Inflammatory macrophage treated with lipopolysaccharide for 4 hours (primary cell): ENCODE results near the gene UBE2H.
"Not testable (repeated sequence)": the region's sequence is repeated elsewhere in the genome, so short reads cannot be mapped to it uniquely, and the experiment has no call there.

Experiments used
- DNase-seq: peaks from one replicate; pipeline ENCODE4 v3.0.0-alpha.2; 2020

The UBE2H gene

GRCh38 chr7:129907122-129907736, 45.5 kb downstream of the UBE2H start:
- no peak for DNase-seq

DNA sequence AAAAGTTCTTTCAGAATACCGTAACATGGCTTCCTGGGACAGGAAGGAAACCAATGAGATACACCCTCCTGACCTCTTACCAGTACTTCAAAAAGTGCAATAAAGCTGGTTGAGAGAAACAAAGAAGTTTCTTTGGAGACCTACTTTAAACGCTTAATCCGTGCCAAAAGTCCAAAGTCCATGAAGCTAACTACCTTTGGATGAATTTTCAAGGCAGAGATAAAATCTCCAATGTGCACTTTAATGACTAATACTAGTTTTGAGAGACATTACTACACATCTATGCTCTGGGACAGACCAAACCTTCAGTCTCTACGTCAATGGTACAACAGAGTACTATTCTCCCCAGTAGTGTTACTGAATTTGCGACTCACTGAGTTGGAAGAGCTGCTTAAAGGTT, 46.1 kb downstream of the UBE2H start:
- DNase-seq, result no peak

DNA sequence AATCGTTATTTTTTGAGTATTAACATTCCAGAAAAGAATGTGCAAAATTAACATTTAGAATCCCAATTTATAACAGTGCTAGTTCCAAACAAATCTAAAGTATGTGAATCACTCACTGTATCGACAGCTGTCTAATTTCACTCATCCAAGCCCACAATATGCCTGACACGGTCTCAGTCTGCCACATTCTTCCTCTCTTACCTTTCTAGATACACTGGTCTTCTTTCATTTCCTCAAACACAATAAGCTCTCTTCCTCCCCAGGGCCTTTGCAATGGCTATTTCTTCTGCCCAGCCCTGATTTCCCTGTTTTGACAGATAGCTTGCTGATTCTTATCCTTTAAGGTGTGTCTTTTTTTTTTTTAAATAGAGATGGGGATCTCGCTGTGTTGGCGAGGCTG, 48.8 kb downstream of the UBE2H start:
- no peak for DNase-seq

DNA sequence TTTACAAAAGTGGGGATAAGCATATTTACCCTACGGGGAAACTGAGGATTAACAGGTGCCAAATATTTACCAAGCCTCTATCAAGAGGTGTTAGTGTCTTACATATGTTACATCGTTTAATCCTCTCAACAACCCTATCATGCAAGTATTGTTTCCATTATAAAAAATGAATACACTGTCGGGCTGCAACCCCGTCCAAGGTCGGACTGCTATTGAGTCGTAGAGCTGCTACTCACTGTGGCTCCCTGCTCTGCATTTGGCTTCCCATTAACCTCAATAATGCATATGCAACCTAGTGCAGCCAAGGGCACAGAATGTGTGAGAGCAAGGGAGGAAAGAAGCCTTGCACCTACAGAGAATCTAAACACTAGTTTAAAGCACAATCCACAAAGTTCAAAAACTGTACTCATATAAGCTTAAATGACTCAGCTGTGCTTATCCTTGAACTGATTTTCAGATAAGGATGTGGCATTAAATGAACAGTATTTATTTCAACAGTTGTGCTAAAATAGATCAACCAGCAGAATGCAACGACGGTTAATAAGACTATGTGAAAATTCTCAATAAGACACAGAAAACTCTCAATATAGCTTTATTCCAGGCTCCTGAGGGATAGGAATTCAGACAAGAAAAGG, 49.9 kb downstream of the UBE2H start:
- DNase-seq, result no peak

DNA sequence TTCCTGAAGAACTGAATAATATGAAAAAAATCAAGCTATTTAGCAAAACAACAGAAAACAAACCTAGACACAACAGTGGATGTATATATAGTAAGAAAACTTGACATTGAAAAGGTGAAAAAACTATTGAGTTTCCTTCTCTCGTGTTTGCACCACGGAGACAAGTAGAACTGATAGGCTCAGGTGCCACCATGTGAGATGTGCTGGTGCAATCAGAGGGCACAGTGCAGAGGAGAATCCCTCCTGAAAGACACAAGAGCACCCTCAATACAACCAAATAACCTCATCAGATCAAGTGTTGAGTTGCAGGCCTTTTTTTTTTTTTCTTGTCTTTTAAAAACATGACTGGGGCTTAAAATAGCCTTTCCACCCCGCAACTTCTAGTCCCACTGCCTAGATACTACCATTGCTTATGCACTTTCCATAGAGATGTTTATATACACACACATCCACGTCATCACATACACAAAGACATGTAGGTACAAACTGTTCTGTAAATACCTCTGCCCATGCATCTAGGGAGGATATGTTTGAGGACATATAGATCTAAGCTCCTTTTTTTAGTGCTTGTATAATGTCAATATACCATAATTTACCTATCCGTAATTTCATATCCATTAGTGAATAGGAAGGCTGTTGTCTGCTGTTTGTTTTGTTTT, 54.1 kb downstream of the UBE2H start:
- DNase-seq, result no peak

- no peak for DNase-seq
Measured at GRCh38 chr7:129898007-129898406, 54.8 kb downstream of the UBE2H start.

DNA sequence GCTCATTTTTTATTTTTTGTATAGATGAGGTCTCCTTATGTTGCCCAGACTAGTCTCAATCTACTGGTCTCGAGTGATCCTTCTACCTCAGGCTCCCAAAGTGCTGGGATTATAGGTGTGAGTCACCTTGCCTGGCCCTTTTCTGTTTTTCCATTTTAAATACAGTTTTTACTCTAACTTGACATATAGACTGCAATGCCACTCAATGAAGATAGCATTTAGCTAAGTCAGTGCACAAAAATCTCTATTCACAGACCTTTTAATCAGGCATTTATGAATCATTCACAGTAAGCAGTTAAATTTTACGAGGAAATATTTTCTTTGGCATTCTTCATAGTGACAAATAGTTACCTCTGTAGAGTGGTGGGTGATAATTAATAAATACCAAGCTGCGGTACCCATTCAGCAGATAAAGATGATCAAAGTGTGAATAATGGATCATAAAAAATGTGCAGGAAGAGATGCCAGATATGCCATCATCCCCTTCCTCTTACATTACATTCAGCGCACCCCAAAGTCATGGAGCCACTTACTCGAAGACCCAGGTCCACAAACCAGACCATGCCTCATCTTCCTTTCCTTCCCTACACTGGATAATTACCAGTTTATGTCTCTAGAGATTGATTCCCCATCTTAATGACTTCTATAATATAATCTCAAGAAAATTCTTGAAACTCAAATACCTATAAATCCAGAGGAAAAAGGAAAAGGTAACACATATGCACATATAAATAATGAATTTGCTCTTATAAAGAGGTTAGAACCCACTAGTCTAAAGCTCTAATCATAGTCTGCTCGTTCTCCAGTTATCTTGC, 56.0 kb downstream of the UBE2H start:
- DNase-seq, result no peak

DNA sequence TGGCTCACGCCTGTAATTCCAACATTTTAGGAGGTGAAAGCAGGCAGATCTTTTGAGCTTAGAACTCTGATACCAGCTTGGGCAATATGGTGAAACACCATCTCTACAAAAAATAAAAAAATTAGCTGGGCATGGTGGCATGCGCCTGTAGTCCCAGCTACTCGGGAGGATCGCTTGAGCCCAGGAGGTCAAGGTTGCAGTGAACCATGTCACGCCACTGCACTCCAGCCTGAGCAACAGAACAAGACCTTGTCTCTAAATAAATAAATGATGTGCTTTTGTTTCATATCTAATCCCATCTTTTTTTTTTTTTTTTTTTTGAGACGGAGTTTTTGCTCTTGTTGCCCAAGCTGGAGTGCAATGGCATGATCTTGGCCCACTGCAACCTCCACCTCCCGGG, 58.6 kb downstream of the UBE2H start:
- DNase-seq, result not testable (repeated sequence)

DNA sequence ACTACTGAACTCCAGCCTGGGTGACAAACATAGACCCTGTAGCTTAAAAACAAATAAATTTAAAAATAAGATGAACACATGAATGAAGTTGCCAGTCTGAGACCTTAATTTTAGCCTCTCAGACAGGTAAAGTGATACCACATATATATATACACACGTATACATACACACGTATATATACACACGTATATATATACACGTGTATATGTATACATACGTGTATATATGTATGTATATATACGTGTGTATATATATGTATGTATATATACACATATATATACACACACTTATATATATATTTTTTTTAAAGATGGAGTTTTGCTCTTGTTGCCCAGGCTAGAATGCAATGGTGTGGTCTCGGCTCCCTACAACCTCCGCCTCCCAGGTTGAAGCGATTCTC, 62.7 kb downstream of the UBE2H start:
- DNase-seq, result no peak

DNA sequence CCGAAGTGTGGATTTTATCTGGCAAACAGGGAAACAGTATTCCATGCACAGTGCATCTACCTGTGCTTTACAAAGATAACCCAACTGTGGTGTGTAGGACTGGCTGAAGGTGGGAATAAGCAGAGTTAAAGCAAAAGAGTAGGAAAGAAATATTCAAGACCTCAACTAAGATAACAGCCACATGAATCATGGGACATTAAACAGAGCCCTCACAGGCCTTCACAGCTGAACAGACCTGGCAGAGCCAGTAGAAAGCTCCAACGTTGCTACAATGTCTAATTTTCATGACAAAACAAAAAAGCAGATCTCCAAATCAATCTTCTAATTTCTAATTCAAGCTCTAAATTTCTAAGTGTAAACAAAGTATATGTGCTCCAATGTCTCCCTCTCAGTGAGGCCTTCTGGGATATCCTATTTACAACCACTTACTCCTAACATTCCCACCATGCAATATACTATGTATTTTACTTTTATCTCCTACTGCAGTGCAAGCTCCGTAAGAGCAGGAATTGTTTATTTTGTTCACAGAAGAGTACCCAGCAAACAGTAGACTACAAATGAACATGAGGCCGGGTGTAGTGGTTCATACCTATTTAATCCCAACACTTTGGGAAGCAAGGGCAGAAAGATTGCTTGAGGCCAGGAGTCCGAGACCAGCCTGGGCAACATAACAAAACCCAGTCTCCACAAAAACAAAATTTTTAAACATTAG, 63.5 kb downstream of the UBE2H start:
- no peak for DNase-seq

DNA sequence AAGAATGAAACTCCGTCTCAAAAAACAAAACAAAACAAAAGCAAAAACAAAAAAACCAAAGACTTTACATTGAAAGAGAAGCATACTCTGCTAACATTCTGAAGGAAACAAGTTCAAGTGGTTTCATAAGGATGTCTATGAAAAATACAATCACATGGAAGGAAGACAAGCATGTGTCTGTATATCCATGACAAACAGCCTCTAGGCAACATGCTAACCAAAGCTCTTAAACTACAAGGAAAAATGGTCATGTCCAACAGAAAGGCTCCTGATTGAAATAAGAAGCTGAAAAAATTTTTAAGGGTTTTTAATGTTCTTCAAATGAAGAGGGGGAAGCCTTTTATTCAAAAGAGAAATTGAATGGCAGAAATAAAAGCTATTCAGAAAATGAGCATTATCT, 64.9 kb downstream of the UBE2H start:
- no peak for DNase-seq

GRCh38 chr7:129886818-129887186, 66.0 kb downstream of the UBE2H start:
- DNase-seq, result no peak

GRCh38 chr7:129886167-129886817, 66.5 kb downstream of the UBE2H start:
- DNase-seq, result no peak

DNA sequence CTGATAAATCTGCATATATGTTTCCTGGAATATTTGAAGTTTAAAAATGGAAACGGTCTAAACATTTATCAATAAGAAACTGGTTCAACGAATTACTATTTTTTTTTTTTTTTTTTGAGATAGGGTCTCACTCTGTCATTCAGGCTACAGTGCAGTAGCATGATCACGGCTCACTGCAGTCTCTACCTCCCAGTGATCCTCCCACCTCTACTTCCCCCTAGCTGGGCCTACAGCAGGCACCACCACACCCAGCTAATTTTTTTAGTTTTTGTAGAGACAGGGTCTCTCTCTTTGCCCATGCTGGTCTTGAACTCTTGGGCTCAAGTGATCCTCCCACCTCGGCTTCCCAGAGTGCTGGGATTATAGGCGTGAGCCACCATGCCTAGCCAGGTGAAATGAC, 68.3 kb downstream of the UBE2H start:
- DNase-seq, result no peak

DNA sequence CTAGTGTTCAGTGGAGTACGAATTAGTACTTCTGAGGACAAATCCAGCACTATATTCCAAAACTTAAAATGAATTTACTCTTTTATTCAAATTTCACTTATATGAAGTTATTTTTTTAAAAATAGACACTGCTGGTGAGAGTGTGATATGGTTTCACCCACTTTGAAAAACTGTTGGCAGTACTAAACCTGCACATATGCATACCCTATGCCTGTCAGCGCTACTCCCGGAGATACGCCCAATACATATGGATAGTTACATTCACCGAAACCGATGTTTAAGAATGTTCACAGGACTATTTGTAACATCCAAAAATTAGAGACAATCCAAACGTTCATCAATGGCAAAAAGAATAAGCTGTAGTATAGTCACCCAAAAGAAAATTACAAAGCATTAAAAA, 69.6 kb downstream of the UBE2H start:
- no peak for DNase-seq

DNA sequence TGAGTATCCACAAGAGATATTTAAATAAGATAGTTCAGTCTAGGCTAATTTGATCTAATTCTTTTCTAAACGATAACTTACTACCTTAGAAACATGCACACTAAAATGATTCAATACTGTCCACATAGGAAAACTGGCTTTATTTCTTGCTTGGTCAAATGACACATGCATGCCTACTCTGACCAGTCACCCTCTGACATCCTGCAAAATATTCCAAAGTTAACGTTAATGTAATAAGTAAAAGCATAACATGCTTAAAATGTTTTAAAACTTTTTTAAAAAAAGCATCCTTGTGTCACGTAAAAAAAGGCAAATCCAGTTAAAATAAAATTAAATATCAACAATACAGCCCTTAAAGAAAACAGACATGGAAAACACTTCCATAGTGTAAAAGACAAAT, 70.2 kb downstream of the UBE2H start:
- DNase-seq, result no peak

- DNase-seq, result peak; percentile 48
Measured at GRCh38 chr7:129877146-129877792, 75.5 kb downstream of the UBE2H start.

DNA sequence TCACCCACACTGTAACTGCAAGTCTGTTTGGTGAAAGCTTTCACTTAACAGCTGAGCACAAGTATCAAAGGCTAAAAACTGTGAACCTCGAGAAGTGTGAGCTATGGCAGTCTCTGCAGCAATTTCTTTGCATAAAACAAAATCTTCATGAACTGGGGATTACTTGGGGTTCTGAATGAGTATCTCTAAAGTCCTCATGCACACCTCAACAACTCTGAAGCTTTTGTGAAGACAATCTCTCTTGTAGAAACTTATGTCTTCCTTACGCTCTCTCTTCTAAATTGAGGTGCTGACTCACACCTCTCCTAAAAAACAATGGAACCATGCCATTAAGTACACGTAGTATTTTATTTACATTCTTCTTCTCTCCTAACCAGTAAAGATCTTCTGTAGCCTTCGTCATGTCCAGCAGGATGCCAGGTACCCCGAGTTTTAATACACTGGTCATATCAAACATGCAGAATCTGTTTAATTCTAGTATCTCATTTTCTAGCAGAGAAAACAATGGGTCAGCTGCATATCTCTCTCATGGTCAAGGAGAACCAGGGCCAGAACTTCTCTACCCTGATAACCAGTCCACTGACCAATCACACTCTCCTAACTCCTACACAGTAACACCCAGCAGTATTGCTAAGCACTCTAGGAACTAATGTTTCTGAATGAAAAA, 76.9 kb downstream of the UBE2H start:
- no peak for DNase-seq

GRCh38 chr7:129875160-129875559, 77.6 kb downstream of the UBE2H start:
- DNase-seq, result no peak

- DNase-seq, result no peak
Measured at GRCh38 chr7:129874722-129875121, 78.0 kb downstream of the UBE2H start.

DNA sequence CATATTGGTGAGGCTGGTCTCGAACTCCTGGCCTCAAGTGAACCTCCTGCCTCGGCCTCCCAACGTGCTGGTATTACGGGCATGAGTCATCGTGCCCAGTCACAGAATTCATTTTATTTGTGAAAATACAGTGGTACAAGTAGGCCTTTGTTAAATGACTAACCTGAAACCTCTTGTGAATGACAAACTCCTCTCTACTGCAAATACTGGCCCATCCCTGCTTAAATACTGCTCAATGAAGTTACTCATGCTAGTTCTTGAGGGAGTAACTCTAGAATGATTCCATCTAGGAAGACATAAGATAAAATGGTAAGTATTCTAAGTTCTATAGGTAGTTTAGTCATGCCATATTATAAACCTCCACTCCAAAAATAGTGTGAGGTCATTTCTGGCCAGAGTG, 80.7 kb downstream of the UBE2H start:
- no peak for DNase-seq
